Stimulated activated CD8-positive, alpha-beta memory T cell treated with anti-CD3 and anti-CD28 coated beads, Interleukin-15, amount 100 ng/mL, for 24 hours (primary cell): ENCODE results near the gene CNTN4.
"Not testable (repeated sequence)": the region's sequence is repeated elsewhere in the genome, so short reads cannot be mapped to it uniquely, and the experiment has no call there.

Experiments
- DNase-seq: peaks from one replicate; pipeline ENCODE4 v3.0.0-alpha.2; 2020; ENCODE audit warnings: low read depth

The CNTN4 gene

DNA sequence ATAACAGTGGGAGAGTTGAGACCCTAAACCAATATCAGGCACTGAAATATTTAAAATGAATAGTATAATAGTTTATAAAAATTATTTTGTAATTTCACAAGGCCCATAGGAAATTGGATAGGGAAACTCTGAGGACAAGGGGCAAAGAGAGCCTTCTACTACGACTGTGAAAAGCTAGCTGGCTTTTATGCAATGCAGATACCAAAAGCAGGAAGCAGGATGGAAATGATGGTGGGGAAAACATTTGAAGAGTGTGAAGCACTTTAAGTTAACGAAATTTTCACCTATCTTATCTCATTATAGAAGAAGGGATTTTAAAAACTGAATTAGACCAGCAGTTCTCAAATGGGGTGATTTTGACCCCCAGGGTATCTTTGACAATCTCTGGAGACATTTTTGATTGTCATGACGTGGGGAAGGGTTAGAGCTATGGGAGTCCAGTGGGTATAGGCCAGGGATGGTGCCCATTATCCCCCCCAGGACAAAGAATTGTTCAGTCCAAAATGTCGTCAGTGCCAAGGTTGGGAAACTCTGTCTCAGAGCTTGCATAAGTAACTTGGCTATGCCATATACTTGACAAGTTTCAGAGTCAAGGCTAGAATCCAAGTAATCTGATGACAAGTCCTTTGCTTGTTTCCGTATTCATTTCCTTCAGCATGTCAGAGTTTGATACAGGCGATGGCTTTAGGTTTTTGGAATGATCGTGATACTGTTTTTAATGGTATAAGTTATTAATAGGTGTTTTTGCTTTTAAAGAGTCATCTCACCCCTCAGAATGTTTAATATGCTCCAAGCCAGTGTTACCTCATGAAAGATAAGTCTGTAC, 885.6 kb downstream of the CNTN4 start:
- no peak for DNase-seq

DNA sequence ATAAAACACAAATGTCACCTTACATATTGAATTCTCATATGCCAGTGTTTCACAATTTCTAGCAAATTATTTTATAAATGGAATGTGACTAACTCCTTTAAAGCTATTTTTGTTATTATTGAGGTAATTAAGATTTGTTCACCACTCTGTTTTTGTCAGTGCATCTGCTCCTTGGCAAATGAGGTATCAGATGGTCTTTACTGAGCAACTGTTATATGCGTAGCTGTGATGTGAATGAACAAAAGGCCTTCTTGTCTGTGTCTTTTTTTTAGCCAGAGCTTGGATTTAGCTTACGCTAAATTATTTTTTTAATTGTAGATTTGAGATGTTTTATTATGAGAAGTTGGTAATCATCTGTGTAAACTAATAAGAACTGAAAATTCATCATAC, 886.2 kb downstream of the CNTN4 start:
- DNase-seq, result no peak

DNA sequence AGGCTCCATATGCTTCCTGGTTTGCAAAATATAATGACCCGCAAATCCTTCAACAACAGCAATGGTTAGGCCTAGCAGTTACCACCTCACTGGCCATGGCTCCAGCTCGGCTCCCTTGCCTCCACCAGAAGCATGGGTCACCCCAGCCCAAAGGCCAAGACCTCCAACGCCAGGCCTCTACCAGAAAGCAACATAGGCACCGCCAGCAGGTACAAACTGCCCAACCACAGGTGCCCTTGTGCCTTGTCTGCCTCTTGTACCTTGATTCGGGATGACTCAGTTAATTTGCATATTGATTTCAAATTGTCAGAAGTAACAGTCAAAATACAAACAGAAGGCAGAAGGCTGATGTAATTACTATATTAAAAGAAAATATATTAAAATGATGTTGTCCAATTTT, 886.8 kb downstream of the CNTN4 start:
- no peak for DNase-seq

DNA sequence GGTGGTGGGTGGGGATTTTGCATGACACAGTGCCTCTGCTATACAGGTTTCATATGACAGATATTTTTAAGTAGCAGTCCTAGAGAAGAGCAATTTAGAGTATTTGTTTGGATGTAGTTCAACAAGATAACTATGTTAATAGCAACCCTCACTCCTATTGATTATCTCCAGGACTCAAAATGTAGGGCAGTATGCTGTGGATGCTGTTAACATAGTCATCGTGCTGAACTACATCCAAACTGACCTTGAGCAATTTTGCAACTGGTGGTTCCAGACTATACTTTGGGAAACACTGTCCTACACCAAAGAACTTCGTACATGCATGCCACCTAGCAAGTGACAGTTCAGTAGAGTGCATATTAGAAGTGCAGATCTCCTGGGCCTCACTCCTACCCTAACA, 893.9 kb downstream of the CNTN4 start:
- no peak for DNase-seq

DNA sequence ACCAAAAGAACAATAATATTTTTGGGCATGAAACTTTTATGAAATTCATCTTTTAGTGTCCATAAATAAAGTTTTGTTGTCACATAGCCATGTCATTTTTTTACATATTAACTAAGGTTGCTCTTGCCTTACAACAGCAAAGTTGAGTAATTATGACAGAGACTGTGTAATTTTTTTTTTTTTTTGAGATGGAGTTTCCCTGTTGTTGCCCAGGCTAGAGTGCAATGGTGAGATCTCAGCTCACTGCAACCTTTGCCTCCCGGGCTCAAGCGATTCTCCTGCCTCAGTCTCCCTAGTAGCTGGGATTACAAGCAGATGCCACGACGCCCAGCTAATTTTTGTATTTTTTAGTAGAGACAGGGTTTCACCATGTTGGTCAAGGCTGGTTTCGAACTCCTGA, 894.5 kb downstream of the CNTN4 start:
- not testable (repeated sequence) for DNase-seq

DNA sequence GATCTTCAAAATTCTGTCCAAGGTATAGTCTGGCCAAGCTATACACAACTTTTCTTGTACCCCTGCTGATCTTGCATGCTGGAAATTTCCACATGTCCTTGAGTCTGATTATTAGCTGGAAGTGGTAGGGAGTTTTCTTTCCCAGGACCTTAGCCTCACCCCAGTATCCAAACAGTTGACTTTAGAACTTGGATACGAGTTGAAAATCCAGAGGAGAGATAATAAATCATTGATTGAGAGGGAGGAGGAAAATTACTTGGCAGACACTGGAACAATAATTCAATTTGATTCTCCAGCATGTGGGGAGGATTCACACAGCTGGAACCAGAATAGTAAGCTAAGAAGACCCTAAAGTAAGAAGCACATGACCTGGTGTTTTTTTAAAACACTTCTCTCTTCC, 895.1 kb downstream of the CNTN4 start:
- no peak for DNase-seq

DNA sequence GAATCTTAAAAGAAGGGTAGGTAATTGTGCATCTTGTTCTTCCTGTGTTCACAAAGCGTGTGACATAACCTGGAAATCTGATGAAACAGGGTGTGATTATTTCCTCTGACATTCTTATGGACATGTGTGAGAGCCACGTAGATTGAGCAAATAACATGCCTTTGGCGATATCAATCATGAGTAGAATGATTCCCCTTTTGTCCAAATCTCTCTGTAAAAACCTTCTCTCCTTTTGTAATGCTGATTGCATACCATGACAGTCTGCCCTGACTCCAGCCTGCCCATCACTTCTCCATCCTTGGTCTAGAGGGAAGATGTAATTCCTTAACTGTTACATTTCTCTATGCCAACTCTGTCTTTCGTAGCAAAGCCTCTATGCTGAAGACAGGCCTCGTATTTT, 896.5 kb downstream of the CNTN4 start:
- no peak for DNase-seq

DNA sequence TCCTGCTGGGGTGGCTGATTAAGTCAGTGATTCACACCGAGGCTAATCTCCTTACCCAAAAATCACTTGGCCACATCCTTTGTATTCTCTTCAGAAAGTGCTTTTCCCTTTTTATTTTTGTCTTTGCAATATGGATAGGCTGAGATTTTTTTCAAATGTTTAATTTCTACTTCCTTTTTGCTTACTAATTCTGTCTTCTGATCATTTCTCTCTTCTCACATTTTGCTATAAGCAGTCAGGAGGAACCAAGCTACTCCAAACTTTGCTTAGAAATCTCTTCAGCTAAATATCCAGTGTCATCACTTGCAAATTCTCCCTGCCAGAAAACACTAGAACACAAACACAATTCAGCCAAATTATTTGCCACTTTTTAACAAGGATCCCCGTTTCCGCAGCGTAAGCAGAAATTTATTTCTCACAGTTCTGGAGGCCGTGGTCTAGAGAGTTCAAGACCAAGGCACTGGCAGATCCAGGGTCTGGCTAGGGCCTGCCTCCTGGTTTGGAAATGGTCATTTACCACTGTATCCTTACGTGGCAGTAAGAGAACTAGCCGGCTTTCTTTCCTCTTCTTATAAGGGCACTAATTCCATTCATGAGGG, 906.6 kb downstream of the CNTN4 start:
- DNase-seq, result no peak

DNA sequence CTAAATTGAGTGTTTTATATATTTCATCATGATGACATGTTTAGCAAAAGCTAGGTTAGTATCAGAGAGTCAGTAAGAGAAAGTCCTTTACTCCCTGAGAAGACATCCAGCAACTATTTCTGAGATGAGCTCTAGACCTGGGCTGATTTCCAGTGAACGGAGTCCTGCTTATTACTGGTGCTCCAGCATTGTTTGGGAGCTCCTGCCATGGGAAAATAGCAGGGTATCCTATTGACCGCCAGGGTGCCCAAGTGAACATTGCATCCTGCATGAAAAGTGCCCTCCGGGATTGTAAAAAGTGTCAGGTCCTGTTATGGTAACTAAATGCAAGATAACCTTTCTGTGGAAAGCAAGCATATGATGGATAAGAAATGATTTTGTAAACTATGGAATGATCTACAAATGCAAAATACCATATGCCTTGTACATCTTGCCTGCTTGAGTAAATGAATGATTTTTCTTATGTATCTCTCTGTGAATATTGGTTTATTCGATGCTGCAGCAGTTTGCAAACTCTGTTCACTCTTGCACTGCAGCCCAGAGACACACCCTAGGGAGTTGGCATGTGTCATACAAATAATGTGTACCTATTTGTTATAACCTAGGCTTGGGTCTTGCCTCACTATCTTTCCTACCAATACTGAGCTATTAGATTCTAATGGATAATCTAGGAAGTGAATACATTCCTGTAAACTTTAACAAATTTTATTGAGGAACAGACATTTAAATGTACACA, 914.8 kb downstream of the CNTN4 start:
- no peak for DNase-seq

DNA sequence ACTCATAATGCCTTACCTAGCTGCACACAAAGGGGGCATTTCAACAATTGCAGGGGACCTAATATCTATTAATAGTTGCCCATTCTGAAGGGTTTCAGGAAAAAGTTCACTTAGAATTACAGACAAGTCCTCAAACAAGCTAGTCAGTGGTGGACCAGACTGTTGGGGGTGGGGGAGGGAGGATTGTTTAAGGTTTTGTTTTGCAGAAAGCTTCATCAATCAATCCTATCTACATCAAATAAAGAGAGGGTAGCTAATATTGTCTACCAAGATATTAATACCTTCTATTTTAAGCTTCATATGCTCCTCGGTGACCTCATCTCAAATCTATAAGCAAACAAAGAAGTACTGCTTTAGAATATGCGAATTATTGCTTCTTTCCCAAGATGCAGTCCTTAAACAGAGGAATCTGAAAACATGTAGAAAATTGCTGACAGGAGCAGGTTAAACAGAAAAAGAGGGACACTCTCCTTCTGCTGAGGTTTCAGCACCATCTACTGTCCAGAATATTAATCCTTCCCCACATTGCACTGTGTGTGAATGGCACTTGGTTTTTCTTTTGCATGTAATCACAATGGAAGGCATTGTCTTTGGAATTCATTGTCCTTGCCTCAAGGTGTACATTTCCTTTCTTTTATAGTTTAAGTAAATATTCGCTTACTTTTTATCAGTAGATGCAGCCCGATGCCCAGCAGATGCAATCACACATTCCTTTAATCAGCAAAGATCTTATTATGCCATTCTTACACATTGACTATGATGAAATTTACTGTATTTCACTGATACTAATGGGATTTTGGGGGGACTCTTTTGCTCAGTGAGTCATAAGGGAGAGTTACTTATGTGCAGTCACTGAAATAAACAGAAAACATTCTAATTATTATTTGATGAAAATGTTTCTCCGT, 916.8 kb downstream of the CNTN4 start:
- no peak for DNase-seq

DNA sequence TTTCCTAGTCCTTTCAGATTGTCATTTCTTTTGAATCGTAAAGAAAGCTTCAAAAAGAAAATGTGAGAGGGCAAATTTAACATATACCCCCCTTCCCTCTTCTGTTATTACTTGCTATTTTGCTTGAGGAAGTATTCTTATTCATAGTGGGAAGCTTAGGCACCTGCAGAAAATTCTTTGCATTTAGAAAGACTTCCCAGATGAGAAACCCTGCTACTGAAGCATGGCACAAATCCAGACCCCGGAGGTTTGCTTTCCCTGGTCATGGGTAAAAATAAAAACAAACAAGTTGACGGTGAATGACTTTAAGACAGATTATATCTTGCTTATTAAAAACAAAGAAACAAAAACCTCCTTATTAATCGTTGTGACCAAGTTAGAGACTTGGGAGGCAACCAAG, 917.6 kb downstream of the CNTN4 start:
- no peak for DNase-seq

DNA sequence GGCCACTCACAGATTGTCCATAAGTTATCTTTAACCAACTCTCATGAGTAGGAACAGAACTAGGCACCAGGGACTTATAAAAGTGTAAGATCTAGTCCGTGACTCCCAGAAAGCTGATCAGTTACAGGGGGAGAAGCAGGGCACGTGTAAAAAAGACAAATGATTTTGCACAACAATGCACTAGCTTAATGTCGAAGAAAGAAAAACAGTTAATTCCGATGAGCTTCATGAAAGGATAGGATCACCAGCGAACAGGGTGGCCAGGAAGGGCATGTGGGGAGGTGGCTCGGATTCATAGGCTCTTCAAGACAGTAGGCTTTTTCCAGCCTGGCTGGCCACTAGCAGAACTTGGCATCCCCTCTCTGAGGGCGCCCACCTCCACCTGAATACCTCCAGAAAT, 921.5 kb downstream of the CNTN4 start:
- no peak for DNase-seq

DNA sequence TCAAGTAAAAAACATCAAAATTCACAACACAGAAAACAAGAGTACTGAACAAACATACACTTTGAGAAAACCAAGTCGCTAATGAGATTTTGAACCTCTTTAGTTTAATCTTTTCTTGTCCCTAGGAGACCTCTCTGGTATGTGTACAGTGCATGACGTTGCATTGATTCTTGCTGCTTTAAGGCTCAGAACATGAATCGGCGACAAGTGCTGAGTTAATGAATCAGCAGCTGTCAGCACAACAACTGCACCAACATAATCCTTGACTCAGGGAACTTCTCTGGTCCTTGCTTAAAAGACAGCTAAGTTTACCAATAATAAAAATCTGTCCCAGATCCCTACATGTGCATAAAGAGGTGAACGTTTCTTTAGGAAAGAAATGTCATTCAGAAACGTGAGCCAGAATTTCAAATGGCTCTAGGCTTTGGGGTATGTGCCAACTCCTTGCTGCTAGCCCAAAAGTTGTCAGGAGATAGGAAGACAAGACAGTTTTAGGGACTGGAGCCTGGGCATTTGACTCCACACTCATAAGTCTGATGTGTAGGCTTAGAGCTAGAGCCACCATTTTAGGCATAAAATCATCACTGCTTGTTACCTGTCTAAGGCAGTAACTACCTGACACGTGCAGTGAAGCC, 924.6 kb downstream of the CNTN4 start:
- no peak for DNase-seq

DNA sequence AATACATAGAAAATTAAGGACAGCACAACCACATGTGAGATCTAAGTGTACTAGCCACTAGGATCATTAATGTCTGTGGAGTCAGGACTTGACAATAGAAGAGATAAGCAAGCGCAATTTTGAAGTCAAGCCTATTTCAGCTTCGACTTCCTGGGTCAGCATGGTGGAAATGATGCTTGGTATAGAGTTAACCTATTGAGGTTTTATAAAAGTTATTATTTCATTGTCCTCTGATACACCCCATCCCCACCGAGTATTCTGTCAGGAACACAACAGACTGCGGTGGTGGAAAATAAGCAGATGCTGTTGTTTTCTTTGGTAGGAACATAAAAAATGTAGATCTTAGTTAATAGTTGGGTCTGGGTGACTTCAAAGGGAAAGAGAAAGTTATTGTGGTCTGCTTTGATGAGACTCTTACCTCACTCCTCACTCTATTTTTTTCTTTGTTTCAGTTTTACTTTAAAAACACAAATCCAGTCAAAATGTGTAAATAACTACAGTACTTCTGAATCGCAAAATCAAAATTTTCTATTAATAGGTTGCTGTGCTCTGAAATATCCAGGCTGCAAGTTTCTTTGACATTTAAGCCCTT, 929.4 kb downstream of the CNTN4 start:
- no peak for DNase-seq

DNA sequence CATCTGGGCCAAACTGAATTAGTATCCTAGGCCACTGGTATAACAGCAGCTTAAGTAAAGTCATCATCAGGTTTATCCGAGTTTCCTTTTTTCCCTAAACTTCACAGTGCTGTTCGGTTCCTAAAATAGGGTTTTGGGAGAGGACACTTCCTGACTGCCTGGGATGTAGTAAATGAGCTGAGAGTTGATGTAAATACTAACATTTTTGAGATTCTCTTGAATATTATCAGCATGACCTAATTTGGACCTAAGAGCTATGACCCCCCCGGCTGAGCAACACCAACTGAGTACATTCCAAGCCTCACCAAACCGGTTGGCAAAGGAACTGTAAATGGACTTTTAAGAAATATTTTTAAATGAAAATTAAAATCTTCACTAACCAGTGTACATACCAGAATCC, 932.7 kb downstream of the CNTN4 start:
- DNase-seq, result no peak

DNA sequence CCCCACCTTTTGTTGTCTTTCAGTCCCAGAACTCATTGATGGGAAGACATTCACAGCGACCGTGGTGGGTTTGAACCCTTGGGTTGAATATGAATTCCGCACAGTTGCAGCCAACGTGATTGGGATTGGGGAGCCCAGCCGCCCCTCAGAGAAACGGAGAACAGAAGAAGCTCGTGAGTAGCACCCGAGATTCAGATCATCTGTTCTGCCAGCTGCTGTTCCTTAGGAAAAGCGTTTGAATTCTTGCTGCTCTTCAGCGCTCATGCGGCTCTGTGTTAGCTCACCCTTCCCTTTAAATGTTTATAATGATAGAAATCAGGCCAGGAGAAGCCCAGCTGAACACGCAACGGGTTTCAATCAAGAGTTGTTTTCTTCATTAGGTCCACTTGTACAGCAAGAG, 938.5 kb downstream of the CNTN4 start:
- DNase-seq, result no peak

DNA sequence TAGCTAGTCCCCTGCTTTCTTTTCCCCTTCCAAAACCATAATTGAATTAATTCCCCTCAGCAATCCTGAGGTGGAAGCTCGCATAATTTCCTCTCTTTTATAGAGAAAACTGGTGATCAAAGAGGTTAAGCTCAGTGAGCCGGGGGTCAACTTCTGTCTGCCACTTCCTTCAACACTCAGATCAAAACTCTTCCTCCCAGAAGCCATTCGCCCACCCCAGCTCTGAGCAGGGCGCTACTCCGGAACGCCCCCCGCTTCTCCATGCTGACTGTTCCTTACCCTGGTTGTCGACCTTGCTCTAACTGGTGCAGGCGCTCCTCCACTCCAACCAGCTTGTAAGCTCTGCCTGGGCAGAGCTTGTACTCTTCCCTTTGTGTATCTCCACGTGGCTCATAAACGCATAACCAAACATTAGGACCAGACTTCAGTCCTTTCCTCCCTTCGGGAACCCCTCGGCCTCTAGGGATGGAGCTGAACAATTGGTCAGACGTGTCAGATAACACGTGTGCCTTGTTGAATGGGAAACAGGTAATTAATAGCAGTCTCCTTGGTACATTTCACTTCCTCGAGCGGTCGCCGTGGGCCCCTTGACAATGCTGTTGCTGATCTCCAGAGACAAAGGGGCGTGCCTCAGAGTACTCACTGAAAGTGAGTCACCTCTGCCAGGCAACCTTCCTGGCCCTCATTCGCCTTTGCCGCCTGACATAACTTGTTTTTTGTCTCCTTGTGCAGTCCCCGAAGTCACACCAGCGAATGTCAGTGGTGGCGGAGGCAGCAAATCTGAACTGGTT, 939.7 kb downstream of the CNTN4 start:
- DNase-seq, result no peak

DNA sequence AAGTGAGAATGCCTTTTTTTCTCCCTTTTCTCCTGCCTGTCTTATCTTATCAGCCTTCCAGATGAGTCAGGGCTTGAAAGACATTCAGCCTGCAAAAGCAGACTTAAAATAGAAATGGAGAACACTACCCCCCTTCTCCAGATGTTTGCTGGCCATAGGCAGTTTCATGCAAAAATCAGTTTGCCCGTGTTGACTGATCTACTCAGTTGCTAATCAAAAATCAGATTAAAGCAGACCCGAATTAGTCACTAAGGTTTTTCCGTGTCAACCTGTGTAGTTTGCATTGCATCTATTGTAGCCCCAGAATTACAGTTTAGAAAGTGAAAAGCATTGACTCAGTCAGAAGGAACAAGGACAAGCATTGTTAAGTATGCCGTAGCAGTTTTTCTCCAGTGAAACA, 955.3 kb downstream of the CNTN4 start:
- no peak for DNase-seq

DNA sequence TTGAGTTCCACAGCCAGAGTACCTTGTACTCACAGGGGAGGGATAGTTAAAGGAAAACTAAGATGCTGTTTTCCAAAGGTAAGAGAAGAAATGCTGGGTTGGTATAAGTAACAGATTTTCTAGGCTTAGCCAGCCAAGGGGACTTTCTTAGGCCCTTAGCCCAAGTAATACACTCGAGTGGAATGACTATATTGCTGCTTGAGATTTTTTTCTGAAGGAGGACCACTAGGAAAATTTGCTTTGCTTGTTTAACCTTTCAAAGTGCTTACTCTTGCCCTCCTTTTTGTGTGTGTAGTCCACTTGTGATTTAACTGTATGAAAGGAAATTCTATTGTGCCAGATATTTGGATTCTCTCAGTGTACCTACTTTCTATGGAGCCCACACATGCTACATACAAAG, 961.0 kb downstream of the CNTN4 start:
- DNase-seq, result no peak

DNA sequence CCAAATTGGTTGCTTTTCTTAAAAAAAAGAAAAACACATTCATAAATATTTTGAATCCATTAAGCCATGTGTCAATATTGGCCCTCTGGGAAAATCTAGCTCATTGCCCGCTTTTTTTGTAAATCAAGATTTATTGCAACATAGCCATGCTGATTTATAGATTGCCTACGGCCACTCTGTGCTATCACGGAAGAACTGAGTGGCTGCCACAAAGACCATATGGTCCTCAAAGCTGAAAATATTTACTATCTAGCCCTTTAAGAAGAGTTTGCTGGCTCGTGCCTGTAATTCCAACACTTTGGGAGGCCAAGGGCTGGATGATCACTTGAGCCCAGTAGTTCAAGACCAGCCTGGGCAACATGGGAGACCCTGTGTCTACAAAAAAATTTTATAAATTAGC, 965.6 kb downstream of the CNTN4 start:
- no peak for DNase-seq

DNA sequence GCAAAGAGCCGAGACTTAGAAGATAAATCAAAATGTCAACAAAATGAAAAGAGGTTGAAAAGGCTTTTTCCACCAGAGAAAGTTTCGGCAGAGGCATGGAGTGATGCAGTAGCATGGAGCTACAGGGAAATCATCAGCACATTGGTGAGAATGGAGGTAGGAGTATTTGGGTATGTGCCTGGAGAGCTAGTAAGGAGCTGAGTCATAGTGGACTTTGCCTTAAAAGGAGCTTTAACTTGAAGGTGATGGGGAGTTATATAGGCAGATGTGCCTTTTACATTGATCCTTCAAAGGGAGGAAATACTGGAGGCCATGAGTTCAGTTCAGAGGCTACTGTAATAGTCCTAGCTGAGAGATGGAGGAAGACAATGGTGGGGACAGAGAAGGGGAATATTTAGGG, 967.2 kb downstream of the CNTN4 start:
- no peak for DNase-seq
